ENCODE measurements around the gene IRX2.

- no peak for TF ChIP-seq CTCF (IDR thresholded peaks at IDR 0.05; ENCODE audit: insufficient read depth, low read depth, low read length)
- no peak for TF ChIP-seq EZH2 (IDR thresholded peaks at IDR 0.05; ENCODE audit: insufficient read depth, low read length)
These were observed 42.7 kb downstream of the IRX2 start for GRCh38 chr5:2708751-2709150.

Data from astrocyte (in vitro differentiated cells and primary cell).